ENCODE data around the gene BCR. TPM values are rescaled to one million over a fixed set of nuclear protein-coding genes. Genes with fewer than 3 reads are reported as not detected.
A peak's percentile ranks its signal among the peaks of the same experiment; 100 is the strongest.
"Not testable (repeated sequence)": the region's sequence is repeated elsewhere in the genome, so short reads cannot be mapped to it uniquely, and the experiment has no call there.

BCR gene
- total RNA-seq, 1 donor from 2014 or later: 78.3 TPM

- no peaks in the 10 kb centered on the region for H3K27me3 ChIP-seq
- DNase-seq: peak; percentile 27
- no peaks in the 10 kb centered on the region for H3K9me3 ChIP-seq
- intact Hi-C loops (cut with DNase I): no loop called here
- H3K36me3 ChIP-seq: peaks cover 16% of the 10 kb centered on the region
- ATAC-seq: no peak
- H3K4me1 ChIP-seq: peaks cover 16% of the 10 kb centered on the region
- no peak overlapping the region for H3K4me3 ChIP-seq
- H3K27ac ChIP-seq: peak overlapping the region; percentile 90
- no peak for TF ChIP-seq CTCF (IDR thresholded peaks at IDR 0.05)
Observed at GRCh38 chr22:23306926-23307325, 126.6 kb downstream of the BCR start.

GRCh38 chr22:23307511-23307910 lies 127.2 kb downstream of the BCR start:
- intact Hi-C loops (cut with DNase I); ATAC-seq; H3K4me3 ChIP-seq; H3K9me3 ChIP-seq; H3K27ac ChIP-seq; H3K27me3 ChIP-seq: not testable (repeated sequence)
- DNase-seq: peak; percentile 52
- H3K4me1 ChIP-seq: peaks cover 16% of the 10 kb centered on the region
- H3K36me3 ChIP-seq: peaks cover 13% of the 10 kb centered on the region

- H3K9me3 ChIP-seq; H3K4me3 ChIP-seq; ATAC-seq; intact Hi-C loops (cut with DNase I); DNase-seq; H3K27ac ChIP-seq; H3K27me3 ChIP-seq: not testable (repeated sequence)
- Histone ChIP-seq H3K4me1 (peaks cover 16% of the 10 kb centered on the region), H3K36me3 (peaks cover 18% of the 10 kb centered on the region)
Observed at GRCh38 chr22:23309261-23309660, 129.0 kb downstream of the BCR start.

GRCh38 chr22:23310443-23311097 lies 130.3 kb downstream of the BCR start:
- H3K9me3 ChIP-seq; ATAC-seq; H3K4me1 ChIP-seq; H3K4me3 ChIP-seq; H3K27ac ChIP-seq; DNase-seq; intact Hi-C loops (cut with DNase I); H3K27me3 ChIP-seq: not testable (repeated sequence)
- peaks cover 23% of the 10 kb centered on the region for H3K36me3 ChIP-seq

GRCh38 chr22:23311635-23312420 lies 131.5 kb downstream of the BCR start:
- peak; percentile 37 for DNase-seq
- H3K36me3 ChIP-seq: peaks cover 23% of the 10 kb centered on the region
- ATAC-seq; intact Hi-C loops (cut with DNase I); H3K27me3 ChIP-seq; H3K27ac ChIP-seq; H3K4me3 ChIP-seq; H3K9me3 ChIP-seq; H3K4me1 ChIP-seq: not testable (repeated sequence)

- no peaks in the 10 kb centered on the region for H3K27me3 ChIP-seq
- H3K36me3 ChIP-seq: peaks cover 23% of the 10 kb centered on the region
- no peak overlapping the region for H3K4me3 ChIP-seq
- intact Hi-C loops (cut with DNase I): no loop called here
- no peak for TF ChIP-seq CTCF (IDR thresholded peaks at IDR 0.05)
- H3K27ac ChIP-seq: no peak overlapping the region
- H3K4me1 ChIP-seq: no peaks in the 10 kb centered on the region
- H3K9me3 ChIP-seq: no peaks in the 10 kb centered on the region
- no peak for ATAC-seq
- no peak for DNase-seq
Observed at GRCh38 chr22:23313791-23314567, 133.7 kb downstream of the BCR start.

- Histone ChIP-seq H3K27ac (peak overlapping the region; percentile 24), H3K27me3 (no peaks in the 10 kb centered on the region), H3K4me3 (no peak overlapping the region), H3K36me3 (peaks cover 23% of the 10 kb centered on the region), H3K4me1 (no peaks in the 10 kb centered on the region), H3K9me3 (no peaks in the 10 kb centered on the region)
- DNase-seq (peak; percentile 80), ATAC-seq (peak; percentile 61)
- intact Hi-C loops (cut with DNase I): no loop called here
- TF ChIP-seq CTCF (IDR thresholded peaks at IDR 0.05): peak; percentile 75
Observed at GRCh38 chr22:23315341-23315917, 135.1 kb downstream of the BCR start.

- intact Hi-C loops (cut with DNase I); DNase-seq; H3K4me3 ChIP-seq; H3K9me3 ChIP-seq; H3K4me1 ChIP-seq; H3K27me3 ChIP-seq; ATAC-seq; H3K27ac ChIP-seq: not testable (repeated sequence)
- H3K36me3 ChIP-seq: peaks cover 23% of the 10 kb centered on the region
Observed at GRCh38 chr22:23316596-23316995, 136.3 kb downstream of the BCR start.

GRCh38 chr22:23318316-23318715 lies 138.0 kb downstream of the BCR start:
- H3K27ac ChIP-seq; ATAC-seq; DNase-seq; H3K27me3 ChIP-seq; H3K4me3 ChIP-seq; H3K9me3 ChIP-seq; H3K4me1 ChIP-seq; intact Hi-C loops (cut with DNase I): not testable (repeated sequence)
- peaks cover 14% of the 10 kb centered on the region for H3K36me3 ChIP-seq

GRCh38 chr22:23322497-23323080 lies 142.3 kb downstream of the BCR start:
- DNase-seq; H3K9me3 ChIP-seq; H3K27ac ChIP-seq; H3K4me3 ChIP-seq; H3K4me1 ChIP-seq; ATAC-seq; H3K36me3 ChIP-seq; H3K27me3 ChIP-seq; intact Hi-C loops (cut with DNase I): not testable (repeated sequence)

Measured in upper lobe of right lung (tissue), 1 donor.